HCT116 (cell line): Measurements from ENCODE around the gene ASB15. TPM values are rescaled to one million over a fixed set of nuclear protein-coding genes. Genes with fewer than 3 reads are reported as not detected.

Source experiments
- ATAC-seq: fragments of 200-7000 bp; cut with Tn5 transposase; 2 replicates; pipeline ENCODE4 v1.9.1; 2020; ENCODE audit warnings: mild to moderate bottlenecking, moderate library complexity
- BruUV-seq: library from RNA; stranded (reverse); fragments of 400-500 nt; replicated peaks from 2 replicates; lab custom pipeline; 2021; lab: Mats Ljungman, UMichigan
- CTCF ChIA-PET: fragments of 300-600 bp; sonication (Branson Sonifier 250); formaldehyde crosslinking; loops from one replicate; lab custom pipeline; 2021; ENCODE audit warnings: antibody characterized with exemption; lab: Charles Lee
- POLR2A ChIA-PET: fragments of 300-600, 350-600 bp; sonication (Branson Sonifier 250); formaldehyde crosslinking; loops from one replicate; lab custom pipeline; 2021; ENCODE audit warnings: antibody characterized with exemption; lab: Charles Lee
- RAD21 ChIA-PET, 2 experiments: fragments of 300-600 bp; sonication (Branson Sonifier 250); formaldehyde crosslinking; loops; one replicate each; lab custom pipeline; 2023; ENCODE audit warnings: low total read pairs in 2 of 2; ENCODE audit not compliant: uncharacterized antibody in 2 of 2, unreplicated experiment in 2 of 2, low non-redundant PET in 1 of 2; lab: Charles Lee
- DNase-seq: peaks from one replicate; pipeline ENCODE4 v3.0.0-alpha.2; 2010; ENCODE audit warnings: low read depth, low spot score
- H2AFZ ChIP-seq: fragments of 200-600 bp; shearing (Covaris generic), sonication (generic); 2 replicates; pipeline ENCODE4 v1.6.1; 2017; ENCODE audit warnings: low read depth, mixed run types, mixed read lengths, antibody characterized with exemption, low read length; ENCODE audit not compliant: poor library complexity, severe bottlenecking
- H3K27ac ChIP-seq: 2 replicates; pipeline ENCODE4 v1.5.1; 2012; ENCODE audit warnings: low read depth, low read length
- H3K27me3 ChIP-seq: fragments of 200-600 bp; sonication (generic); 2 replicates; pipeline ENCODE4 v1.6.1; 2016; ENCODE audit warnings: mixed run types, low read length, mixed read lengths; ENCODE audit not compliant: insufficient read depth
- H3K36me3 ChIP-seq, 2 experiments: fragments of 200-500 bp in 1 of 2; fragments of 200-600 bp in 1 of 2; sonication (Bioruptor generic) in 1 of 2; sonication (generic) in 1 of 2; 2 replicates each; pipeline versions ENCODE4 v1.5.1 to v1.6.1; 2014 to 2016; ENCODE audit warnings: low read length in 2 of 2, inconsistent platforms in 1 of 2, mixed read lengths in 1 of 2, mixed run types in 1 of 2; ENCODE audit not compliant: insufficient read depth in 2 of 2, control insufficient read depth in 1 of 2
- H3K4me1 ChIP-seq, 2 experiments: fragments of 200-600 bp in 1 of 2; sonication (generic) in 1 of 2; 2 replicates each; pipeline versions ENCODE4 v1.5.1 to v1.6.1; 2012 to 2017; ENCODE audit warnings: low read length in 2 of 2, inconsistent platforms in 1 of 2, mild to moderate bottlenecking in 1 of 2, mixed read lengths in 1 of 2, mixed run types in 1 of 2, moderate library complexity in 1 of 2; ENCODE audit not compliant: insufficient read depth in 2 of 2, control insufficient read depth in 1 of 2
- H3K4me2 ChIP-seq: fragments of 200-600 bp; sonication (generic); 2 replicates; pipeline ENCODE4 v1.6.1; 2017; ENCODE audit warnings: mixed run types, low read length, mixed read lengths
- H3K4me3 ChIP-seq, 2 experiments: fragments of 200-600 bp in 1 of 2; sonication (generic) in 1 of 2; replicated peaks in 1 of 2; 2 replicates each; pipeline ENCODE4 v1.5.1; 2011 to 2016; ENCODE audit warnings: low read length in 2 of 2, control low read depth in 1 of 2, low read depth in 1 of 2, mild to moderate bottlenecking in 1 of 2, mixed read lengths in 1 of 2, mixed run types in 1 of 2
- H3K79me2 ChIP-seq: fragments of 200-600 bp; sonication (generic); 2 replicates; pipeline ENCODE4 v1.6.1; 2017; ENCODE audit warnings: mild to moderate bottlenecking, mixed run types, low read length, moderate library complexity, mixed read lengths; ENCODE audit not compliant: insufficient read depth
- H3K9ac ChIP-seq: fragments of 200-600 bp; sonication (generic); 2 replicates; pipeline ENCODE4 v1.6.1; 2016; ENCODE audit warnings: low read length, mixed read lengths
- H3K9me2 ChIP-seq: fragments of 200-600 bp; sonication (generic), shearing (Covaris generic); 2 replicates; pipeline ENCODE4 v1.6.1; 2017; ENCODE audit warnings: mixed run types, mild to moderate bottlenecking, moderate library complexity; ENCODE audit not compliant: insufficient read depth
- H3K9me3 ChIP-seq, 2 experiments: fragments of 200-500 bp in 1 of 2; fragments of 200-600 bp in 1 of 2; sonication (Bioruptor generic) in 1 of 2; sonication (generic) in 1 of 2; 2 replicates each; pipeline ENCODE4 v1.6.1; 2014 to 2017; ENCODE audit warnings: low read length in 2 of 2, mixed read lengths in 2 of 2, inconsistent platforms in 1 of 2, low read depth in 1 of 2, mild to moderate bottlenecking in 1 of 2, mixed run types in 1 of 2, moderate library complexity in 1 of 2; ENCODE audit not compliant: control insufficient read depth in 1 of 2, insufficient read depth in 1 of 2
- H4K20me1 ChIP-seq: fragments of 200-600 bp; sonication (generic), shearing (Covaris generic); 2 replicates; pipeline ENCODE4 v1.6.1; 2017; ENCODE audit warnings: mixed run types, mild to moderate bottlenecking, moderate library complexity; ENCODE audit not compliant: insufficient read depth
- CTCF ChIP-seq, 3 experiments: fragments of 200-600 bp in 1 of 3; sonication (generic) in 1 of 3; IDR thresholded peaks in 2 of 3; conservative IDR thresholded peaks in 1 of 3; 2 replicates each; pipeline ENCODE4 v1.5.1; 2012 to 2017; ENCODE audit warnings: low read depth in 2 of 3, low read length in 2 of 3, antibody characterized with exemption in 1 of 3, borderline replicate concordance in 1 of 3, control low read depth in 1 of 3, mild to moderate bottlenecking in 1 of 3, mixed read lengths in 1 of 3, mixed run types in 1 of 3, moderate library complexity in 1 of 3; ENCODE audit not compliant: insufficient read depth in 1 of 3
- EGR1 ChIP-seq: IDR thresholded peaks from 2 replicates; pipeline ENCODE4 v1.6.1; 2012; ENCODE audit warnings: low read depth
- EZH2phosphoT487 ChIP-seq: fragments of 200-600 bp; IDR thresholded peaks from 2 replicates; pipeline ENCODE4 v1.6.1; 2018; ENCODE audit warnings: antibody characterized with exemption, borderline replicate concordance
- FOSL1 ChIP-seq: IDR thresholded peaks from 2 replicates; pipeline ENCODE4 v1.6.1; 2012; ENCODE audit warnings: low read depth
- JUND ChIP-seq: IDR thresholded peaks from 2 replicates; pipeline ENCODE4 v1.6.1; 2012
- intact Hi-C: fragments of 100-400 bp; cut with micrococcal nuclease; formaldehyde crosslinking; loops from 2 replicates; pipeline ENCODE4 v1.10.0; 2022
- total RNA-seq: library from RNA; stranded (reverse); gene quantifications from one replicate; pipeline ENCODE4 v1.2.1, GENCODE V29; 2021; ENCODE audit not compliant: unreplicated experiment
- TF ChIP-seq, protein P1 (sequence below): IDR thresholded peaks from 2 replicates; pipeline ENCODE4 v1.6.1; 2011; ENCODE audit warnings: mild to moderate bottlenecking, low read length, moderate library complexity; ENCODE audit not compliant: insufficient replicate concordance; ENCODE audit errors: extremely low read depth

ASB15 gene
- total RNA-seq, 1 experiment from 2014 or later = not detected

GRCh38 chr7:123621707-123622106 lies 20.1 kb downstream of the ASB15 start:
- H4K20me1 ChIP-seq = no peaks in the 10 kb centered on the region
- no peak overlapping the region for H3K27ac ChIP-seq
- no peak overlapping the region for H2AFZ ChIP-seq
- POLR2A ChIA-PET = no interaction called here
- no peaks in the 10 kb centered on the region for H3K4me1 ChIP-seq
- H3K4me2 ChIP-seq = no peak overlapping the region
- no peaks in the 10 kb centered on the region for H3K36me3 ChIP-seq
- CTCF ChIA-PET = interaction anchor here (0.8 kb wide), 1 partner anchor 128 kb away, joined by 3 read pairs; no protein-coding TSS in a partner anchor
- peaks cover 3% of the 10 kb centered on the region; the same call in 1 of the 2 replicates for H3K9me2 ChIP-seq
- no TSS peak for BruUV-seq
- H3K9ac ChIP-seq = no peak overlapping the region
- TF ChIP-seq JUND = no peak
- TF ChIP-seq EGR1 = no peak
- no peak for TF ChIP-seq EZH2phosphoT487
- TF ChIP-seq, protein P1, sequence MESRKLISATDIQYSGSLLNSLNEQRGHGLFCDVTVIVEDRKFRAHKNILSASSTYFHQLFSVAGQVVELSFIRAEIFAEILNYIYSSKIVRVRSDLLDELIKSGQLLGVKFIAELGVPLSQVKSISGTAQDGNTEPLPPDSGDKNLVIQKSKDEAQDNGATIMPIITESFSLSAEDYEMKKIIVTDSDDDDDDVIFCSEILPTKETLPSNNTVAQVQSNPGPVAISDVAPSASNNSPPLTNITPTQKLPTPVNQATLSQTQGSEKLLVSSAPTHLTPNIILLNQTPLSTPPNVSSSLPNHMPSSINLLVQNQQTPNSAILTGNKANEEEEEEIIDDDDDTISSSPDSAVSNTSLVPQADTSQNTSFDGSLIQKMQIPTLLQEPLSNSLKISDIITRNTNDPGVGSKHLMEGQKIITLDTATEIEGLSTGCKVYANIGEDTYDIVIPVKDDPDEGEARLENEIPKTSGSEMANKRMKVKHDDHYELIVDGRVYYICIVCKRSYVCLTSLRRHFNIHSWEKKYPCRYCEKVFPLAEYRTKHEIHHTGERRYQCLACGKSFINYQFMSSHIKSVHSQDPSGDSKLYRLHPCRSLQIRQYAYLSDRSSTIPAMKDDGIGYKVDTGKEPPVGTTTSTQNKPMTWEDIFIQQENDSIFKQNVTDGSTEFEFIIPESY = no peak
- TF ChIP-seq FOSL1 = no peak
- no peak for TF ChIP-seq CTCF (IDR thresholded peaks at IDR 0.05 in 2 of 3, conservative IDR thresholded peaks at IDR 0.05 in 1 of 3; ENCODE audit: borderline replicate concordance in 1 of 3, insufficient read depth in 1 of 3, low read depth in 2 of 3, low read length in 2 of 3)
- intact Hi-C loops = no loop called here
- RAD21 ChIA-PET = no interaction called here
- H3K4me3 ChIP-seq = no peak overlapping the region
- H3K9me3 ChIP-seq = no peaks in the 10 kb centered on the region
- H3K79me2 ChIP-seq = no peaks in the 10 kb centered on the region
- no peak for DNase-seq
- ATAC-seq = no peak
- no peaks in the 10 kb centered on the region for H3K27me3 ChIP-seq
